ENCODE measurements around the gene C1orf174.

C1orf174 gene

GRCh38 chr1:3865606-3866160 is 34.4 kb downstream of the C1orf174 start:
- DNase-seq, result no peak

GRCh38 chr1:3864884-3865283 is 35.2 kb downstream of the C1orf174 start:
- no peak for DNase-seq

GRCh38 chr1:3863231-3863935 is 36.7 kb downstream of the C1orf174 start:
- no peak for DNase-seq

- DNase-seq, result no peak
These were observed 41.7 kb downstream of the C1orf174 start for GRCh38 chr1:3858231-3858981.

GRCh38 chr1:3857791-3858129 is 42.3 kb downstream of the C1orf174 start:
- no peak for DNase-seq

DNA sequence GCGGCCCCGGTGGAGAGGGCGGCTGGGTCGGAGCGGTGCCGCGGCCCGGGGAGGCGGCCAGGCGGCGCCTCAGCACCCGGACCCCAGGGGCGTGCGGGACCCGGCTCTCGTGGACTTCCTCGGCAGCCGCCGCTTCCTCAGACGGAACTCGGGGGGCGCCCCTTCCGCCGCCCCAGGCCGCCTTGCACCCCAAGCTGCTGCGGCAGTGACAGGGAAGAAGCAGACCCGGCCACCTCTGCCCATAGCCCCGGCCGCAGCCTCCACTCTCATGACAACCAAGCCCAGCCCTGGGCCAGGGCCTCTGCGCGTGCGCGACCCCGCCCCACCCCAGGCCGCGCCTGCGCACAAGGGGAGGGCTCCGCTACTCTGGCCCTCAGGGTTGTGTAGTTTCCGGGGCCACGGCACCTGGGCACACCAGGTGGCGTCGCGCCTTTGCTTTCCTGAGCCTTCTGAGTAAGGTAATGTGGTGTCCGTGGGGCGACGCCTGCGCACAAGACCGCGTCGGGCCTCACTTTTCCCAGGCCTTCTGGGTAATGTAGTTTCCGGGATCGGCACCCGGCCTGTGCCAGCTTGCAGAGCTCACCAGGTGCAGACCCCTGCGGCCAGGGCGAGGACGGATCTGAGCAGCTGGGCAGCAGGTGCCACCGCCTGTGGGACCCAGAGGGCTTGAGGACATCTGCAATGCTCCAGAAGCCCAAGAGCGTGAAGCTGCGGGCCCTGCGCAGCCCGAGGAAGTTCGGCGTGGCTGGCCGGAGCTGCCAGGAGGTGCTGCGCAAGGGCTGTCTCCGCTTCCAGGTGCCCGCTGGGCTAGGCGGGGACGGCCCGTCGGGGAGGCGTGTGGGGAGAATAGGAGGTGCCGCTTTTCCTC is 42.9 kb downstream of the C1orf174 start, which contains the start of the genes CEP104 and DFFB:
Gene CEP104, minus strand, starts transcription at position 289 of the 868 bp plus-strand sequence. CDS start 4,804 bp downstream, outside the sequence.
Gene DFFB, plus strand, starts transcription at position 554 of the 868 bp plus-strand sequence. Its CDS starts 128 bp downstream, at position 682.
- DNase-seq, result peak; percentile 74 to 76

DNA sequence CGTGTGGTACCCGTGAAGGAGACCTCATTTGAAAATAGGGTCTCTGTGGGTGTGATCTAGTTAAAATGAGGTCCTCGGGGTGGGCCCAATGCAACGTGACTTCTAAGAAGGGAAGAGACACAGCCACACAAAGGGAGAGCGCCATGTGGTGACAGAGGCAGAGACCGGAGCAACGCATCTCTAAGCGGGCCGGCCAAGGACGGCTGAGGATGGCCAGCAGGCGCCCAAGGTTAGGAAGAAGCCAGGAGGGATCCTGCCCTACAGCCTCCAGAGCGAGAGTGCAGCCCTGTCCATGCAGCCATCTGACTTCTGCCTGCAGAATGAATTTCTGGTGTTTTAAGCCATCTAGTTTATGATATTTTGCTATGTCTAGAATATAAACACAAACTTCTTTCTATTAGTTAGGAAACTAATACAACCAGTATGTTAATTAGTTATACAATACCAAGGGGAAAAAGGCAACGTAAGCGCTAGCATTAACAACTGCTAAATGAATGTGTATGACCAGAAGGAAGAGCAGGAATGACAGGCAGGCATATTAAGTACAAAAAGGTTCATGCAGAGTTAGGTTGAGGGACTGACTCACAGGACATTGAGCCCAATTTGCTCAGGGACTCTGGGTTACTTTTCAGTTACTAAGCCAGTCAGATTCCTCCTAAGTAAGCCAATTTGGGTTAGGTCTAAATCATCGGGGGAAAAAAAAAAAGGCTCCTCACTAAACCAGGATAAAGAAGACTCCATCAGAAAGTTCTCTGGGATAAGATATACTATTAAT is 47.2 kb downstream of the C1orf174 start:
- no peak for DNase-seq

- DNase-seq, result no peak
These were observed 48.0 kb downstream of the C1orf174 start for GRCh38 chr1:3852091-3852490.

GRCh38 chr1:3851292-3851691 is 48.8 kb downstream of the C1orf174 start:
- no peak for DNase-seq

- DNase-seq, result no peak
These were observed 49.2 kb downstream of the C1orf174 start for GRCh38 chr1:3850857-3851256.

- no peak for DNase-seq
These were observed 53.0 kb downstream of the C1orf174 start for GRCh38 chr1:3847081-3847480.

DNA sequence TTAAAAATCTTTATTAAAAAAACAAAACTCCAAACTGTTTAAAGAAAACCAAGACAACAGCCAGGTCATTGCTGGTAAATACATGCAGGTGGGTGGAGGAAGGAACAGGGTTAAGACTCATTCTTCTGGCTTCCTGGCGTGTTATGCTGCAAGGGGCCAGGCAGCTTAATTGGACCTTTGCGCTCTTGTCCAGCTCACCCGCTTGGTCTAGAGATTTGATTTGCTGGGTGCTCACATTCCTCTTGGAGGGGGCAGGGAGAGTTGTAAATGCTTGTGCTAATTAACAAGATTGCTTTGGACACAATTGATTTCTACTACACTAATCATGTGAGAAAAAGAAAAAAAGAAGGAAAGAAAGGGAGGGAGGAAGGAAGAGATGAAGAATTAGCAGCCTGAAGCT is 53.5 kb downstream of the C1orf174 start:
- no peak for DNase-seq

DNA sequence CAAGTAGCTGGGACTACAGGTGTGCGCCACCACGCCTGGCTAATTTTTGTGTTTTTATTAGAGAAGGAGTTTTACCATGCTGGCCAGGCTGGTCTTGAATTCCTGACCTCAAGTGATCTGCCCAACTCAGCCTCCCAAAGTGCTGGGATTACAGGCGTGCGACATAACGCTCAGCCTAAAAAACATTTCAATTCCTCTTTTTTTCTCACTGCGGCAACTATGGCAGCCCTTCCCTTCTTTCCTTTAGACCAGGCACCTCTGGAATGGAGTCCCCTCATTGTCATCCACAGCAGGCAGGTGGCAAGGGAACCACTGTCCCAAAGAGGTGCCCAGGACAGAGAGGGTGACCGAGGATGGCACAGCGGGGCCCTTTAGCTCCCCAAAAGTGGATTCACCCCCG is 57.2 kb downstream of the C1orf174 start:
- DNase-seq, result no peak

- DNase-seq, result no peak
These were observed 58.6 kb downstream of the C1orf174 start for GRCh38 chr1:3841491-3841890.

Measured in AML-193 (cell line).